Brain microvascular endothelial cell (primary cell): ENCODE results near the gene GULP1.

Experiments
- DNase-seq: peaks from one replicate; pipeline ENCODE4 v3.0.0-alpha.2; 2020
- H3K27ac ChIP-seq: fragments of 250-450 bp; sonication (Bioruptor Pico); 2 replicates; pipeline ENCODE4 v1.5.1; 2020; ENCODE audit warnings: mild to moderate bottlenecking, moderate library complexity
- H3K27me3 ChIP-seq: fragments of 250-450 bp; sonication (Bioruptor Pico); replicated peaks from 2 replicates; pipeline ENCODE4 v1.5.1; 2020; ENCODE audit warnings: mild to moderate bottlenecking
- H3K36me3 ChIP-seq: fragments of 250-450 bp; sonication (Bioruptor Pico); replicated peaks from 2 replicates; pipeline ENCODE4 v1.5.1; 2020; ENCODE audit warnings: mild to moderate bottlenecking
- H3K4me3 ChIP-seq: 2 replicates; pipeline ENCODE4 v1.5.1; 2011; ENCODE audit warnings: low read depth, mild to moderate bottlenecking, control low read depth, low read length, moderate library complexity
- CTCF ChIP-seq: IDR thresholded peaks from 2 replicates; pipeline ENCODE4 v1.5.1; 2011; ENCODE audit warnings: low read depth, mild to moderate bottlenecking, moderate library complexity, low read length, control low read depth, inconsistent platforms; ENCODE audit errors: missing control alignments
- in situ Hi-C: cut with HindIII; loops from 2 replicates; pipeline ENCODE4 v1.10.0; 2017; ENCODE audit warnings: low sequenced_read_pairs, low pct_ligation_motif_present

GULP1 gene

GRCh38 chr2:188414869-188415753, 123.4 kb downstream of the GULP1 start:
- no peaks in the 10 kb centered on the region for H3K27me3 ChIP-seq
- no peak overlapping the region for H3K4me3 ChIP-seq
- in situ Hi-C loops = no loop called here

GRCh38 chr2:188415754-188416083, 124.0 kb downstream of the GULP1 start:
- no peak overlapping the region for H3K4me3 ChIP-seq
- no peak for TF ChIP-seq CTCF
- no peaks in the 10 kb centered on the region for H3K36me3 ChIP-seq
- DNase-seq = no peak
- H3K27me3 ChIP-seq = no peaks in the 10 kb centered on the region
- H3K27ac ChIP-seq = no peak overlapping the region
- in situ Hi-C loops = no loop called here

More at GRCh38 chr2:188414869-188415753, 123.4 kb downstream of the GULP1 start:
- no peak for DNase-seq
- TF ChIP-seq CTCF = no peak
- Histone ChIP-seq H3K36me3 (no peaks in the 10 kb centered on the region), H3K27ac (no peak overlapping the region)

- in situ Hi-C loops = no loop called here
Measured at GRCh38 chr2:188416367-188416766, 124.7 kb downstream of the GULP1 start.

GRCh38 chr2:188422726-188423125, 131.1 kb downstream of the GULP1 start:
- in situ Hi-C loops = no loop called here

More at GRCh38 chr2:188416367-188416766, 124.7 kb downstream of the GULP1 start:
- TF ChIP-seq CTCF = no peak
- H3K4me3 ChIP-seq = no peak overlapping the region
- no peaks in the 10 kb centered on the region for H3K27me3 ChIP-seq
- DNase-seq = no peak
- no peak overlapping the region for H3K27ac ChIP-seq
- H3K36me3 ChIP-seq = no peaks in the 10 kb centered on the region

GRCh38 chr2:188425266-188425665, 133.6 kb downstream of the GULP1 start:
- H3K4me3 ChIP-seq = no peak overlapping the region
- H3K36me3 ChIP-seq = no peaks in the 10 kb centered on the region
- in situ Hi-C loops = no loop called here
- no peaks in the 10 kb centered on the region for H3K27me3 ChIP-seq
- no peak overlapping the region for H3K27ac ChIP-seq
- no peak for TF ChIP-seq CTCF
- DNase-seq = no peak

More at GRCh38 chr2:188422726-188423125, 131.1 kb downstream of the GULP1 start:
- Histone ChIP-seq H3K4me3 (no peak overlapping the region), H3K36me3 (no peaks in the 10 kb centered on the region), H3K27ac (no peak overlapping the region), H3K27me3 (no peaks in the 10 kb centered on the region)
- TF ChIP-seq CTCF = no peak
- no peak for DNase-seq
